ENCODE measurements around the gene SNX25. TPM values are rescaled to one million over a fixed set of nuclear protein-coding genes. Genes with fewer than 3 reads are reported as not detected.

SNX25 gene
- polyA plus RNA-seq, 1 donor from 2014 or later: 6.4 TPM

GRCh38 chr4:185371702-185372101 is 162.3 kb downstream of the SNX25 start:
- no peak overlapping the region for H3K9ac ChIP-seq (ENCODE audit: low read length)
- H3K4me3 ChIP-seq (ENCODE audit: low read length): no peak overlapping the region
- no peaks in the 10 kb centered on the region for H3K36me3 ChIP-seq (ENCODE audit: insufficient read depth, low read length)
- TF ChIP-seq EP300 (conservative IDR thresholded peaks at IDR 0.05; ENCODE audit: poor library complexity, severe bottlenecking): no peak
- TF ChIP-seq CTCF (IDR thresholded peaks at IDR 0.05; ENCODE audit: poor library complexity, severe bottlenecking): no peak
- no peak overlapping the region for H3K27ac ChIP-seq (ENCODE audit: low read length)
- no peaks in the 10 kb centered on the region for H3K27me3 ChIP-seq (ENCODE audit: insufficient read depth, low read depth, low read length)
- no peaks in the 10 kb centered on the region for H3K79me2 ChIP-seq (replicated peaks; ENCODE audit: insufficient read depth, low read length)
- H4K20me1 ChIP-seq (ENCODE audit: insufficient read depth): no peaks in the 10 kb centered on the region
- no peaks in the 10 kb centered on the region for H3K9me3 ChIP-seq (ENCODE audit: low read length)
- H2AFZ ChIP-seq (ENCODE audit: low read depth, low read length): no peak overlapping the region
- H3K4me2 ChIP-seq (ENCODE audit: low read length): no peak overlapping the region
- H3K9me2 ChIP-seq (ENCODE audit: insufficient read depth, low read length): no peaks in the 10 kb centered on the region
- no peaks in the 10 kb centered on the region for H3F3A ChIP-seq (ENCODE audit: insufficient read depth, low read length, poor library complexity, severe bottlenecking)

GRCh38 chr4:185374027-185374426 is 164.6 kb downstream of the SNX25 start:
- no peak overlapping the region for H2AFZ ChIP-seq (ENCODE audit: low read depth, low read length)
- no peak for TF ChIP-seq EZH2 (IDR thresholded peaks at IDR 0.05; ENCODE audit: borderline replicate concordance, insufficient read depth, low read length, poor library complexity, severe bottlenecking)
- TF ChIP-seq CTCF (IDR thresholded peaks at IDR 0.05; ENCODE audit: poor library complexity, severe bottlenecking): no peak
- TF ChIP-seq POLR2AphosphoS5 (IDR thresholded peaks at IDR 0.05): no peak
- no peak for TF ChIP-seq TAF1 (IDR thresholded peaks at IDR 0.05; ENCODE audit: low read depth)
- TF ChIP-seq RAD21 (conservative IDR thresholded peaks at IDR 0.05): no peak
- TF ChIP-seq SMC3 (conservative IDR thresholded peaks at IDR 0.05; ENCODE audit: poor library complexity): no peak
- TF ChIP-seq EP300 (conservative IDR thresholded peaks at IDR 0.05; ENCODE audit: poor library complexity, severe bottlenecking): no peak
- no peak for TF ChIP-seq MXI1 (conservative IDR thresholded peaks at IDR 0.05; ENCODE audit: poor library complexity, severe bottlenecking)
- no peak for TF ChIP-seq REST (IDR thresholded peaks at IDR 0.05; ENCODE audit: borderline replicate concordance)
- H3F3A ChIP-seq (ENCODE audit: insufficient read depth, low read length, poor library complexity, severe bottlenecking): no peaks in the 10 kb centered on the region

More at GRCh38 chr4:185374027-185374426, 164.6 kb downstream of the SNX25 start:
- Histone ChIP-seq H3K9me2 (ENCODE audit: insufficient read depth, low read length) (no peaks in the 10 kb centered on the region), H3K79me2 (replicated peaks; ENCODE audit: insufficient read depth, low read length) (no peaks in the 10 kb centered on the region), H4K20me1 (ENCODE audit: insufficient read depth) (no peaks in the 10 kb centered on the region), H3K36me3 (ENCODE audit: insufficient read depth, low read length) (no peaks in the 10 kb centered on the region), H3K4me3 (ENCODE audit: low read length) (no peak overlapping the region), H3K27me3 (ENCODE audit: insufficient read depth, low read depth, low read length) (no peaks in the 10 kb centered on the region), H3K4me2 (ENCODE audit: low read length) (no peak overlapping the region), H3K27ac (ENCODE audit: low read length) (no peak overlapping the region), H3K9ac (ENCODE audit: low read length) (no peak overlapping the region), H3K9me3 (ENCODE audit: low read length) (no peaks in the 10 kb centered on the region)

Measured in neural cell (in vitro differentiated cells).